HepG2 (cell line): ENCODE data around the gene HOXA9. TPM values are rescaled to one million over a fixed set of nuclear protein-coding genes. Genes with fewer than 3 reads are reported as not detected.

Experiments
- ASH2L ChIP-seq: fragments of 300-600, 200-600 bp; sonication (generic); IDR thresholded peaks from 2 replicates; pipeline ENCODE4 v1.7.0; 2017; ENCODE audit warnings: low read depth, mild to moderate bottlenecking, moderate library complexity, mixed read lengths, low read length; ENCODE audit not compliant: insufficient read length
- CEBPG ChIP-seq: IDR thresholded peaks from 2 replicates; pipeline ENCODE4 v1.6.1; 2016
- GABPA ChIP-seq, 2 experiments: IDR thresholded peaks; 2 replicates each; pipeline ENCODE4 v1.6.1; 2011 to 2016; ENCODE audit warnings: low read depth in 2 of 2, low read length in 1 of 2, missing biosample characterization in 1 of 2, missing genetic modification characterization in 1 of 2
- HDAC2 ChIP-seq: sonication (generic); formaldehyde crosslinking; IDR thresholded peaks from 2 replicates; pipeline ENCODE4 v1.4.0; 2020; ENCODE audit warnings: missing genetic modification reagents
- IRX3 ChIP-seq: sonication (generic); formaldehyde crosslinking; IDR thresholded peaks from 2 replicates; pipeline ENCODE4 v1.8.1; 2023; ENCODE audit warnings: mild to moderate bottlenecking, low read depth, missing genetic modification reagents, borderline replicate concordance
- MYNN ChIP-seq: sonication (generic); formaldehyde crosslinking; IDR thresholded peaks from 2 replicates; pipeline ENCODE4 v1.4.0; 2020; ENCODE audit warnings: mild to moderate bottlenecking, low read depth, missing genetic modification reagents
- NCOA5 ChIP-seq: sonication (generic); formaldehyde crosslinking; IDR thresholded peaks from 2 replicates; pipeline ENCODE4 v1.4.0; 2020; ENCODE audit warnings: missing genetic modification reagents
- NFIC ChIP-seq: IDR thresholded peaks from 2 replicates; pipeline ENCODE4 v1.6.1; 2012; ENCODE audit warnings: mild to moderate bottlenecking, low read length, inconsistent platforms
- NFKB2 ChIP-seq: sonication (generic); formaldehyde crosslinking; IDR thresholded peaks from 2 replicates; pipeline ENCODE4 v1.4.0; 2020; ENCODE audit warnings: missing genetic modification reagents, borderline replicate concordance
- PBX3 ChIP-seq: sonication (generic); formaldehyde crosslinking; IDR thresholded peaks from 2 replicates; pipeline ENCODE4 v1.8.1; 2023; ENCODE audit warnings: missing genetic modification reagents, inconsistent platforms, borderline replicate concordance
- SMAD1 ChIP-seq: sonication (generic); formaldehyde crosslinking; IDR thresholded peaks from 2 replicates; pipeline ENCODE4 v1.4.0; 2020; ENCODE audit warnings: missing genetic modification reagents, low read depth, mild to moderate bottlenecking, borderline replicate concordance
- TERF1 ChIP-seq: sonication (generic); formaldehyde crosslinking; IDR thresholded peaks from 2 replicates; pipeline ENCODE4 v1.8.0; 2022; ENCODE audit warnings: mild to moderate bottlenecking, missing genetic modification reagents, moderate library complexity
- XBP1 ChIP-seq: sonication (generic); formaldehyde crosslinking; IDR thresholded peaks from 2 replicates; pipeline ENCODE4 v1.5.0; 2020; ENCODE audit warnings: missing genetic modification reagents
- YEATS4 ChIP-seq: sonication (generic); formaldehyde crosslinking; IDR thresholded peaks from 2 replicates; pipeline ENCODE4 v1.4.0; 2020; ENCODE audit warnings: missing genetic modification reagents, borderline replicate concordance
- YY1 ChIP-seq: IDR thresholded peaks from 2 replicates; pipeline ENCODE4 v1.6.1; 2011; ENCODE audit warnings: low read length, low read depth, moderate library complexity, mild to moderate bottlenecking; ENCODE audit not compliant: insufficient read depth, insufficient replicate concordance
- ZNF124 ChIP-seq: sonication (generic); formaldehyde crosslinking; IDR thresholded peaks from 2 replicates; pipeline ENCODE4 v1.4.0; 2020; ENCODE audit warnings: missing genetic modification reagents
- ZNF24 ChIP-seq: fragments of 450-650 bp; IDR thresholded peaks from 2 replicates; pipeline ENCODE4 v1.6.1; 2017; ENCODE audit warnings: antibody characterized with exemption, mild to moderate bottlenecking
- ZNF274 ChIP-seq: sonication (generic); formaldehyde crosslinking; IDR thresholded peaks from 2 replicates; pipeline ENCODE4 v1.5.1; 2020; ENCODE audit warnings: mild to moderate bottlenecking, missing genetic modification reagents
- ZNF280B ChIP-seq: sonication (generic); formaldehyde crosslinking; IDR thresholded peaks from 2 replicates; pipeline ENCODE4 v1.5.0; 2020; ENCODE audit warnings: missing genetic modification reagents, mild to moderate bottlenecking, borderline replicate concordance
- ZNF382 ChIP-seq: sonication (generic); formaldehyde crosslinking; IDR thresholded peaks from 2 replicates; pipeline ENCODE4 v1.5.0; 2020; ENCODE audit warnings: missing genetic modification reagents, mild to moderate bottlenecking, borderline replicate concordance
- ZNF383 ChIP-seq: sonication (generic); formaldehyde crosslinking; IDR thresholded peaks from 2 replicates; pipeline ENCODE4 v1.4.0; 2020; ENCODE audit warnings: missing genetic modification reagents, mild to moderate bottlenecking, borderline replicate concordance
- ZNF83 ChIP-seq: sonication (generic); formaldehyde crosslinking; IDR thresholded peaks from 2 replicates; pipeline ENCODE4 v1.4.0; 2020; ENCODE audit warnings: missing genetic modification reagents, mild to moderate bottlenecking, borderline replicate concordance
- ZXDC ChIP-seq: sonication (generic); formaldehyde crosslinking; IDR thresholded peaks from 2 replicates; pipeline ENCODE4 v1.5.0; 2020; ENCODE audit warnings: mild to moderate bottlenecking, missing genetic modification reagents
- polyA plus RNA-seq, 8 experiments: library from polyadenylated mRNA; depleted of rRNA in 3 of 8; stranded (reverse) in 7 of 8; unstranded in 1 of 8; fragments of >200 nt; fragmentation: Illumina TruSeq in 4 of 8; extraction: Trizol in 4 of 8; gene quantifications; 2 replicates each; pipeline versions ENCODE4 v1.2.1 to v1.2.3, GENCODE V29; 2011 to 2016; ENCODE audit warnings: low read depth in 4 of 8, missing spikeins in 1 of 8, mixed read lengths in 1 of 8; ENCODE audit not compliant: insufficient read depth in 1 of 8
- total RNA-seq, 5 experiments: library from RNA; depleted of rRNA; stranded (reverse); fragments of >200 nt; fragmentation: Illumina TruSeq; extraction: Trizol; gene quantifications; 2 replicates each; pipeline ENCODE4 v1.2.3, GENCODE V29; 2016; ENCODE audit warnings: low read depth in 1 of 5

The HOXA9 gene
- total and polyA plus RNA-seq, 2 of the 13 experiments (the other 11 are each of a cell fraction or from before 2014, with no cell fraction given): not detected

DNA sequence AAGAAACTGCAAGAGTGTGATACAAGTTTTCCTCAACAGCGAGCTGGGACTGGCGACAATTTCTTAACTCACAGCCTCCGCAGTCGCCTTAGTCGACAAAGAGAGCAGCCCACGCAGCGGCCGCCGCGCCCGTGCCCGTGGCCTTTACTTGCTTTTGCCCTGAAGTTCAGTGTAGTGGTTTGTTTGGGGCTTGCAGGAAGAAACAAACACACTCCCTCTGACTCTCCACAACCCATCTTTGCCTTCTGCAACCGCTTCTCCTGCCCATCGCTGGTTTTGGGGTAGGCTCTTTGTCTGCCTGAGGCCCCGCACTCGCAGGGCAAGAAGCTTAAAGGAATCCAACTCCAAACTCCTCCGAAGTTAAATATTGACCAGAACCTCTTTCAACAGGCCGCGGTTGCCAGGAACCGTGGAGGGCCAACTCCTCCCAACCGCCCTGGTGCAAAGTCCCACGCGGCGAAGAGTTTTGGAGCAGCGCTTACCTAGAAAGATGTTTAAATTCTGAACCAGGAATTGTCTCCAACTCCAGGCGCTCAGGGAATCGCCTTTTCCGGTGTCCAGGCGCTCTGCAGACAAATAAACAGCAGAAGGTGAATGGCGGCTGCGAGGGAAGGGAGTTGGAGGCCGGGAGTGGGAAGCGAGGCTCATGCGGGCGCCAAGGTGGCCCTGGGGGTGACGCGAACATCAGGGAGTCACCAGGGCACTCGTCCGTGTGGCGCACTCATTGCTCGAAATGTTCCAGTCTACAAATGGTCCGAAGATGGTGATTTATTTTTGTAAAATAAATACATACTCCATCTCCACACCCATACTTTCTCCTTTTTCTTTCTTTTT, 43.0 kb downstream of the HOXA9 start (continued):
- TF ChIP-seq NFKB2: peak; percentile 57; the same call in 1 of the 2 replicates
- TF ChIP-seq NFIC: peak; percentile 34; the same call in 1 of the 2 replicates
- 0 out of 2 replicates have a peak, but pooled peaks have one; percentile 61 for TF ChIP-seq ZXDC (CRISPR knock-in tag)
- no peak for TF ChIP-seq ZNF383
- TF ChIP-seq ZNF83 (CRISPR knock-in tag): no peak
- TF ChIP-seq TERF1 (CRISPR knock-in tag): no peak
- peak; percentile 65; the same call in 1 of the 2 replicates for TF ChIP-seq YEATS4 (CRISPR knock-in tag)
- no peak for TF ChIP-seq ZNF382 (CRISPR knock-in tag)
- no peak for TF ChIP-seq ZNF280B (CRISPR knock-in tag)
- no peak; the same call in 1 of the 2 replicates for TF ChIP-seq IRX3 (CRISPR knock-in tag)
- no peak for TF ChIP-seq XBP1
- no peak for TF ChIP-seq NCOA5 (CRISPR knock-in tag)
- TF ChIP-seq ZNF124 (CRISPR knock-in tag): peak; percentile 65; the same call in 1 of the 2 replicates
- TF ChIP-seq ZNF24: no peak
- no peak for TF ChIP-seq ZNF274 (CRISPR knock-in tag)
- TF ChIP-seq HDAC2: peak; percentile 42
- no peak for TF ChIP-seq SMAD1 (CRISPR knock-in tag)
- peak; percentile 89 for TF ChIP-seq YY1
- TF ChIP-seq CEBPG: peak; percentile 13; the same call in 1 of the 2 replicates
- TF ChIP-seq PBX3 (CRISPR knock-in tag): no peak
- TF ChIP-seq ASH2L: peak; percentile 80
- TF ChIP-seq GABPA (IDR thresholded peaks at IDR 0.05; ENCODE audit: low read depth, low read length): no peak
- peak; percentile 69 for TF ChIP-seq GABPA (CRISPR knock-in tag; IDR thresholded peaks at IDR 0.05; ENCODE audit: low read depth)
- no peak for TF ChIP-seq MYNN (CRISPR knock-in tag)
